Effector memory CD8-positive, alpha-beta T cell (primary cell): ENCODE results near the gene CD69.

Experiments
- ATAC-seq: fragments of 150-1000 bp; cut with Tn5 transposase; replicated peaks from 2 replicates; pipeline ENCODE4 v1.10.0; 2021; ENCODE audit warnings: mild to moderate bottlenecking, moderate library complexity
- DNase-seq, 3 experiments: peaks; one replicate each; pipeline ENCODE4 v3.0.0; 2021
- H3K27ac Mint-ChIP-seq, 2 donors: one replicate each; pipeline ENCODE4 v1.8.0; 2022; ENCODE audit warnings: mild to moderate bottlenecking in 2 of 2, mixed read lengths in 2 of 2, moderate library complexity in 2 of 2
- H3K27me3 Mint-ChIP-seq, 2 donors: one replicate each; pipeline ENCODE4 v1.8.0; 2022; ENCODE audit warnings: mixed read lengths in 2 of 2
- H3K36me3 Mint-ChIP-seq: one replicate; pipeline ENCODE4 v1.8.0; 2022; ENCODE audit warnings: mild to moderate bottlenecking, moderate library complexity, mixed read lengths; ENCODE audit not compliant: insufficient read depth
- H3K4me1 Mint-ChIP-seq, 2 donors: one replicate each; pipeline ENCODE4 v1.8.0; 2022; ENCODE audit warnings: low read depth in 2 of 2, mixed read lengths in 2 of 2
- H3K4me3 Mint-ChIP-seq, 2 donors: one replicate each; pipeline ENCODE4 v1.8.0; 2022; ENCODE audit warnings: mild to moderate bottlenecking in 2 of 2, mixed read lengths in 2 of 2, moderate library complexity in 2 of 2
- H3K9me3 Mint-ChIP-seq, 2 donors: one replicate each; pipeline ENCODE4 v1.8.0; 2022; ENCODE audit warnings: mixed read lengths in 2 of 2

CD69 gene

DNA sequence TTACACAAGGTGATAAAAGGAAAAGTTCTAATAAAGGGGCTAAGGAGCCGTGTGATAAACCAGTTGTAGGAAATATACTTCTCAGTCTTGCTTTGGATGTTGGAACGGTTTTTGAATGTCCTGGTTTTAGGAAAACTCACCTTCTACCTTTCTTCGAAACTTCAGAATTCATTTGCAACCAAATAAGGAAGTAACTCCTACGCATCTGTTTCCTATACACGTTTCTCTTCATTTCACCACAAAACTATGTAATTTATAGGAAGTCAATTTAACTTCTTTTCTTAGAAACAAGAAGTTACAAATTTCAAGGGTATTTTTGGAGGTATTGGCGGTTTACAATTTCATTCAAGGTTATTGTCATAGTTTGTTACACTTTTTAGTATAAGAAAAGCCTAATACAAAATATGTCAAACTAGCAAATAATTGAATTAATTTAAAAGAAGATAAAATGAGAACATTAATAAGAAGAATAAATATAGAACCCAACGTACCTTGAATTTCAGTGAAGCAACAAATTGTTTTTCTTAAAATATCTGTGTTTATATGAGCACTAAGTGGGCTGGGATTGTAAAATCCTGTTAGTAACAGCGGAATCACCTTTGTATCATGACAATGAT, 33.2 kb upstream of the CD69 start:
- ATAC-seq (no peak), DNase-seq (no peak)

DNA sequence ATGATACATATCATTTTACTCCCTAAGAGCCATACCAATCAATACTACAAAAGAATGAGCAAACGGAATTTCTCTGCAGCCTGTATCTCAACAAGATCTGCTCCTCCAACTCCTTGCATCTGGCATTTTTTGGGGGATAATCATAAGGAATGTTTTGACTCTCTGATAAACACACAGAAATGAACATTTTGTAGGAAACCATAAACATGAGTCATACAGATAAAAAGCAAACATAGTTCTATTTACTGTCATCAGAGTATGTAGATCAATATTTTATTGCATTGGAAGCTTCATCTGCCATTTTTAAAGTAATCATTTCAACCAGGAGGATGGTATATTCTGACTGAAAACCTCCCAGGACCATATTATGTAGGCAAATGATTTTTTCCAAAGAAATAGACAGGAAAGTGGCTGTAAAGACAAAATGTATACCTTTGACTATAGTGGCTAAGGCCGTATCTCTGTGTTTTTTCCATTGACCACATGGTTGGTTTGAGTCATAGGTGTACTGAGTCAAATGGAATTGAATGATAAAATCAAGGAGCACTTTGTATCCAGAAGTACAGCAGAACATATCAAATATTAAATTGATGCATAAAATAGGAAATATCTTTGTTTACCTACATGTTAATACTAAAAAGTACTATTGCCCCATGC, 32.4 kb upstream of the CD69 start:
- Mint-ChIP-seq H3K27ac (no peak overlapping the region), H3K9me3 (no peaks in the 10 kb centered on the region), H3K27me3 (peaks cover 0 to 11% of the 10 kb centered on the region in 2 donors), H3K4me1 (peaks cover 30 to 41% of the 10 kb centered on the region in 2 donors), H3K36me3 (no peaks in the 10 kb centered on the region), H3K4me3 (peak overlapping the region in 1 of 2 donors; percentile 65)
- DNase-seq (no peak), ATAC-seq (no peak)

More for the DNA sequence above, 33.2 kb upstream of the CD69 start:
- Mint-ChIP-seq H3K4me3 (peak overlapping the region; percentile 45 to 65), H3K36me3 (no peaks in the 10 kb centered on the region), H3K9me3 (no peaks in the 10 kb centered on the region), H3K4me1 (peaks cover 31 to 41% of the 10 kb centered on the region in 2 donors), H3K27me3 (peaks cover 0 to 11% of the 10 kb centered on the region in 2 donors), H3K27ac (no peak overlapping the region)

DNA sequence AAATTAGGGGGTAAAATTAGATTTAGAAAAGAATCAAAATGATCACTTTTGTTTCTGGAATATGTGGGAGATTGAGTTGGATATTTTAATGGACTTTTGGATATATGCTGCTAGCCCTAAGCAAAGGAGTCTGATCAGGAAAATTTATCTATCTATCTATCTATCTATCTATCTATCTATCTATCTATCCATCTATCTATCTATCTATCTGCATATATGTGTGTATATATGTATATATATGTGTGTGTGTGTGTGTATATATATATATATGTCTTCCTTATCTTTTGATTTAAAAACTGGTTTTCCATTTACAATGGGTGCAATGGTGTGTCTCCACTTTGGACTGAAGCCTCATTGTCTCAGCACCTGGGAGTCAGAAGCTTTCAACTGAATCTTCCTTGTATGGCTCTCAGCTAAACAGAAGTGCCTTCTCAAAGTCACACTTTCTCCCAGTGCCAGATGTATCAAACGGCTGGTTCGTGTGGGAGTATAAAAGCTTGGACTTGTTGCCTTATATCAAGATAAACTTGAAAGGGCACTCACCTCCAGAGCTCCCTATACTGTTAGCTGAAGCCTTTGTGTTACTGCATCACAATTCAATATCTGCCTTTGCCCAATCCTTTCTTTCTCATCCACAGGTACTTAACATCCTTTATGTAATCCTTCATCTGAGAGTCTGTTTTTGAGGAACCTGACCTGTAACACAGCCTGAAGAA, 31.6 kb upstream of the CD69 start:
- H3K4me3 Mint-ChIP-seq = no peak overlapping the region
- H3K27ac Mint-ChIP-seq = no peak overlapping the region
- DNase-seq (no peak), ATAC-seq (no peak)
- no peaks in the 10 kb centered on the region for H3K9me3 Mint-ChIP-seq
- no peaks in the 10 kb centered on the region for H3K36me3 Mint-ChIP-seq
- peaks cover 33 to 46% of the 10 kb centered on the region in 2 donors for H3K4me1 Mint-ChIP-seq
- peaks cover 0 to 11% of the 10 kb centered on the region in 2 donors for H3K27me3 Mint-ChIP-seq

DNA sequence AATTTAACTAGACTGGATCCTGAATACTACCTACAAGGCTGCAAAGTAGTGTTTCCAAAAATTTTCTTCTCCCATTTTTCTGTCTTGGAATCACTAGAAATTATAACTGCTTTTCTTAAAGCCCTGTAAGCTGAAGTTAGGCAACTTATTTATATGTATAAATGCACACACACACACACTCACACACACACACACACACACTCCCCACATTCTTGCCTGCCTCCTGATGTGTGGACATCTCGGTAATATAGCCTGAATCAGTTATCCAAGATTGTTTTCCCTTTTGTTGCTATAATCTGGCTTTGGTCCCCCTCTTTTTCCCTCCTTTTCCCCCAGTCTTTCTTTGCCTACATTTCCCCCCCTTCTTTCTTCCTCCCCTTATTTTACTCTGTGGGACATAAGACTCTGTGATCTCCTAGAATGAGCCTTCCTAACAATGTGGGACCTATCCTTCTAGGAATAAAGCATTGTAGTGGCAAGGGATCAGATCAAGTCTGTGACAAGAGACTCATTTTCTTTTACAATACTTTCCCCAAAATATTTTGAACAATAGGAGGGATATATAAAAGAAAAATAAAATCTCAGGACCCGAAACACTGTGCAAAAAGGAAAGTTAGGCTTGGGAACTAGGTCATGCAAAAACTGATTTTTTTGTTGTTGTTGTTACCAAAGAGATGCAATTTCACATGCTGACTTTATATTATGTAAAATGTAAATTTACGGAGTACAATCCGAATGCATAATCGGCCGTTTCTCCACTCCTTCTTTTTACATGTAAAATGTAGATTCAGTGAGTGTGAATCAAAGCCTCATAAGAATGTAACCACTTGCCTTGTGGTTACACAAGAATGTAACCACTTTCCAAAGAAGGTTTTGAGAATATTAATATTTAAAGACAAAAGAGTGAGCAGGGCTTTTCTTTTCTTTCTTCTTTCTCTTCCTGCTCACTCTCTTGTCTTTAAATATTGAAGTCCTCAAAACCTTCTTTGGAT, 26.3 kb upstream of the CD69 start:
- peaks cover 6% of the 10 kb centered on the region for H3K36me3 Mint-ChIP-seq
- DNase-seq (no peak), ATAC-seq (no peak)
- no peak overlapping the region for H3K27ac Mint-ChIP-seq
- no peaks in the 10 kb centered on the region for H3K27me3 Mint-ChIP-seq
- H3K4me3 Mint-ChIP-seq = peak overlapping the region in 1 of 2 donors; percentile 22
- no peaks in the 10 kb centered on the region for H3K9me3 Mint-ChIP-seq
- peaks cover 7 to 16% of the 10 kb centered on the region in 2 donors for H3K4me1 Mint-ChIP-seq

DNA sequence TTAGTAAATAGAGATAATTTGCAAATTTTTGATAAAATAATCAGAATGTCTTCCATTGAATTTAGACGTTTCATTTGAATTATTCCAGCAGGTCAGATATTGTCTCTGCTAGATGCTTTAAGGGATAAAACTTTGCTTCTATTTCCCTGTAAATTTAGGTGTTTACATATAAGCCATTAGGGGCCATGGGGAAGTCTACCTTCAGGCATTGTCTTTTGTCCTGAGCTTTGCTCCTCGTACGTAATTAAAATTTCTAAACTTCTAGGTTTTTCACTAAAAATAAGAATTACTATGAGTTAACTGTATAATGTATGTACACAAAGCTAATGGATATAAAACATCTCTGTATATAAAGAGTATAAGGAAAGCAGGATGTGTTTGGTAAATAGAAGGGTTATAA, 24.1 kb upstream of the CD69 start:
- peaks cover 10 to 31% of the 10 kb centered on the region in 2 donors for H3K4me1 Mint-ChIP-seq
- H3K36me3 Mint-ChIP-seq = peaks cover 6% of the 10 kb centered on the region
- no peaks in the 10 kb centered on the region for H3K9me3 Mint-ChIP-seq
- H3K27ac Mint-ChIP-seq = no peak overlapping the region
- H3K27me3 Mint-ChIP-seq = no peaks in the 10 kb centered on the region
- DNase-seq = no peak
- H3K4me3 Mint-ChIP-seq = no peak overlapping the region
- ATAC-seq = no peak

DNA sequence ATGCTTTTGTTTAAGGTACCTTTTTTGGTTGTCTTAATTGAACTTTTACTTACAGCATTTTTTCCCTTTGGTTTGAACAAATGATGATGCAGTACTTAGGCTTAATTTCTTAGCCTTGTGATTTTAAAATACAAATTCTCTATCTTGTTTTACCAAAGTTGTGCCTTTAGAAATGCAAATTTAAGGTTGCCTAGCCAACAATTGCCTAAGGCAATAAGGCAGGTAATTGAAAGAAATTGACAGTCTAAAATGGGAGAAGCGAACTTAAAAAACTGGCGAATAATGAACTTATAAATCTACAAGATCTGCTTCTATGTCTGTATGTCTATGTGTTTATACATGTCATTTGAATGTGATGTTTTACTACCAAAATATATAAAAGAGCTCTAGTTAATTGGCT, 23.6 kb upstream of the CD69 start:
- H3K4me3 Mint-ChIP-seq = no peak overlapping the region
- no peaks in the 10 kb centered on the region for H3K9me3 Mint-ChIP-seq
- ATAC-seq (no peak), DNase-seq (no peak)
- H3K27me3 Mint-ChIP-seq = no peaks in the 10 kb centered on the region
- H3K36me3 Mint-ChIP-seq = peaks cover 6% of the 10 kb centered on the region
- H3K4me1 Mint-ChIP-seq = peaks cover 10 to 35% of the 10 kb centered on the region in 2 donors
- no peak overlapping the region for H3K27ac Mint-ChIP-seq

DNA sequence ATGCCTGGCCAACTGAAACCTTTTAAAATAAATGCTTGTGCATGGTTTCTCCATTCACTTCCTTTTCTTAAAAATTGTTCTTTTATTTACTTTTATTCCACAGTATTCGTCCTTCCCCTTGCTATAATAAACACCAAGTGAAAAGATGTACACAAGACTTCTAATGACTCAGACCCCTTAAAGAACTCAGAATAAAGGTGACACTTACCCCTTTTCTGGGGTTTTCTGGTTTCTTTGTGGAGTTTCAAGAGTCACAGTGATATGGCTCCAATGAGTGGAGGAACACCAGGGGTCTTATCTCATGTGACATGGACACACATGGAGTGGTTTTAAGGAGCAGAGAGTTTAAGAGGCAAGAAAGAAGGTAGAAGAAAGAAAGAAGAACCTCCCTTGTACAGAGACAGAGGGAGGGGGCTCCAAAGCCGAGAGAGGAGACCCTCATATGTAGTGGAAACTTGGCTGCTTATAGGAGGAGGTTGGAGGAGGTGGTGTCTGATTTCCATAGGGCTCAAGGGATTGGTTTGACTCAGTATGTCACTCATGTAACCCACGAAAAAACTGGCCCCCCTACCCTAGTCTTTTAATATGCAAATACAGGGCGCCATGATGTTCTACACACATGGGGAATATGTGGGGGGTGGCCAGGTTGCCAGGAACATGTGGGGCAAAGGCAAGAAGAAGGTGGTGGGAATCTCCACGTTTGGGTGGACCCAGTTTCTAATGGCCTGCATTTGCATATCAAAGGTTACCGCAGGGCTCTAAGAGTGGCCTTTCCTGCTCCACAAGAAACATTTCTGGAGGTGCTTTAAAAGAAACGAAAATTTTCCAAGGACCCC, 22.1 kb upstream of the CD69 start:
- Mint-ChIP-seq H3K27ac (no peak overlapping the region), H3K9me3 (no peaks in the 10 kb centered on the region), H3K27me3 (no peaks in the 10 kb centered on the region), H3K4me3 (no peak overlapping the region), H3K36me3 (peaks cover 6% of the 10 kb centered on the region), H3K4me1 (peaks cover 8 to 36% of the 10 kb centered on the region in 2 donors)
- DNase-seq (no peak), ATAC-seq (no peak)

DNA sequence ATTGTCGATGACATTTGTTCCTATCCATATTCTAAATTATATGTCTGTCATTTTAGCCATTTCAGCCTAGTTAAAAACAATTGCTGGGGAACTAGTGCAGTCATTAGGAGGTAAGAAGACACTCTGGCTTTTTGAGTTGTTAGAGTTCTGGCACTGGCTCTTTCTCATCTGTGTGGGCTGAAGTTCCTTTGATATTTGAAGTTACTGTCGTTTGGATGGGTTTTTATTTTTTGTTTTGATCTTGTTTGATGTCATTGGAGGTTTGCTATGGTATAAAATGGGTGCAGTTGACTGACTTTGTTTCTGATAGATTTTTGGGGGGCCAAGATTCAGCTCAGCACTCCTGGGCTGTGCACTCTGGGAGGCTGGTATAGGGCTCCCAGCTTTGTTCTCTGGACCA, 20.7 kb upstream of the CD69 start:
- Mint-ChIP-seq H3K4me1 (peaks cover 8 to 39% of the 10 kb centered on the region in 2 donors), H3K36me3 (peaks cover 6% of the 10 kb centered on the region), H3K27me3 (no peaks in the 10 kb centered on the region), H3K4me3 (no peak overlapping the region), H3K9me3 (no peaks in the 10 kb centered on the region), H3K27ac (no peak overlapping the region)
- DNase-seq (no peak), ATAC-seq (no peak)

DNA sequence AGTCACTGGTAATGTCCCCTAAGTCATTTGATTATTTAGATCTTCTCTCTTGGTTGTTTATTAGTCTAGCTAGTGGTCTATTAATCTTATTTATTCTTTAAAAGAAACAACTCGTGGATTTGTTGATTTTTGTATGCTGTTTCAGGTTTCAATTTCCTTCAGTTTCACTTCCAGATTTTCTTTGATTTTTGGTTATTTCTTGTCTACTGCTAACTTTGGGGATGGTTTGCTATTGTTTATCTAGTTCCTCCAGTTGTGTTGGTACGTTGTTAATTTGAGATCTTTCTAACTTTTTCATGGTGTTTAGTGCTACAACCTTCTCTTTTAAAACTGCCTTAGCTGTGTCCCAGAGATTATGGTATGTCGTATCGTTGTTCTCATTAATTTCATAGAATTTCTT, 18.5 kb upstream of the CD69 start:
- Mint-ChIP-seq H3K4me3 (no peak overlapping the region), H3K9me3 (no peaks in the 10 kb centered on the region), H3K36me3 (peaks cover 6% of the 10 kb centered on the region), H3K4me1 (peaks cover 19 to 60% of the 10 kb centered on the region in 2 donors), H3K27ac (no peak overlapping the region), H3K27me3 (no peaks in the 10 kb centered on the region)
- no peak for ATAC-seq
- no peak for DNase-seq

DNA sequence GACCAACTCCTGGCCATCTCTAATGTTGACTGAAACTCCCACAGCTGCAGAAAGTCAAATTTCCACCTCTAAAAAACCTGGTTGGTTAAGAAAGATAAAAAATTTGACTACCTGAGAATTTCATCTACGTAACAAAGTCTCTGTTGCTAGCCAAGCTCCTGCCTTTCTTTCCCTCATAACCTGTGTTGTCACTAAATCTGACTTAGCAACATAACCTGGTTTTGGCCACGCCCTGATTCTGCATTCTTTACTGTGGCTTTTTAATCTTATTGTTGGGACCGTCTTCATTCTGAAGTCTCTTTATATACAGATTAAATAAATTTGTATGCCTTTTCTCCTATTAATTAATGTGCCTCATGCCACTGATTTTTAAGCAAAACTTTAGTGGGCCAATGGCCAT, 16.1 kb upstream of the CD69 start:
- no peaks in the 10 kb centered on the region for H3K27me3 Mint-ChIP-seq
- H3K36me3 Mint-ChIP-seq = no peaks in the 10 kb centered on the region
- H3K27ac Mint-ChIP-seq = no peak overlapping the region
- no peak for ATAC-seq
- H3K9me3 Mint-ChIP-seq = no peaks in the 10 kb centered on the region
- no peak for DNase-seq
- no peak overlapping the region for H3K4me3 Mint-ChIP-seq
- H3K4me1 Mint-ChIP-seq = peaks cover 33 to 79% of the 10 kb centered on the region in 2 donors

DNA sequence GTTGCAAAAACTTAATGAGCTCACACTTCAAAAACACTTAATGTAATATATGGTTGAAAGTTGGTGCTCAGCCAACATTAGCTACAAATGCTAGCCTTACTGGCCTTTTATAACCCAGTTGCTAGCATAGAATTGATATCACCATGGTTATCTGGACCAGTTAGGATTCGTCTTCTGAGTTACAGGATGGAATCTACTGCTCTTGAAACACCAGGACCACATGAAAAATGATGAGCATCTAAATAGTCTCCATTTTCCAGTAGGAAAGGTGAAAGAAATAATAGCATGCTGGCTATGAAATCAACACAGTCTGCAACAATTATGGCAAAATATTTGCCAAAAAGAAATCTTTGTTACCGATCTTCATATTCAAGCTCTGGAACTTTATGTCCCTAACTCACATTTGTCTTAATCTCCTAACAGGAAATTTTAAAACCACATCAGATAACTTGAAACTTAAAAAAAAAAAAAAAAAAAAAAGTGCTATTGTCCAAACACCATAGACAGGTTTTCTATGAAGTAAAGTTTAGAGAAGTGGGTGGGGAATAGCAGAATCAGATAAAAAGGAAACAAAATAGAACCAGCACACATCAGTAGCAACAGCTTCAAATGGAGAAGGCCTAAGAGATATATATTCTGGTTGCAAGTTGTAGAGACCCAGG, 12.6 kb upstream of the CD69 start:
- Mint-ChIP-seq H3K4me3 (peak overlapping the region; percentile 1 to 30), H3K9me3 (no peaks in the 10 kb centered on the region), H3K36me3 (no peaks in the 10 kb centered on the region), H3K27me3 (no peaks in the 10 kb centered on the region), H3K27ac (peak overlapping the region in 1 of 2 donors; percentile 81), H3K4me1 (peaks cover 44 to 81% of the 10 kb centered on the region in 2 donors)
- peak; percentile 68 for ATAC-seq
- no peak for DNase-seq

DNA sequence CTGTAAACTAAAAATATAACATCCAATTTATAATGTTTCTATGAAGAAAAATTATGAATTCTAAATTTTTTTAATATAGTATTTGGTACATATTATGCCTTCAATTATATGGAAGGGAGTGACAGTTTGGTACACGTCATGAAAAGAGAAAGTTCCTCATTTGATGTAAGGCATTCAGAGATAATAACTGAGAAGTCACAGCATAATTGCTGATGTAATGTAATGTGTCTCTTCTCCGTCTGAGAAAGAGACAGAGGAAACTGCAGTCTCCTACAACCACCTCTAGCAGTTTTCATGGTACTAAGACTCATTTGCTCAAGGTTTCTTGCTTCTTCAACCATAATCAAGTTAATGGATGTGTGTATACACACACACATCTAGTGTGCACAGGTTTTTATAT, 2.3 kb upstream of the CD69 start:
- H3K36me3 Mint-ChIP-seq = peaks cover 59% of the 10 kb centered on the region
- H3K4me1 Mint-ChIP-seq = peaks cover 41 to 50% of the 10 kb centered on the region in 2 donors
- no peak overlapping the region for H3K4me3 Mint-ChIP-seq
- no peaks in the 10 kb centered on the region for H3K9me3 Mint-ChIP-seq
- no peaks in the 10 kb centered on the region for H3K27me3 Mint-ChIP-seq
- peak overlapping the region; percentile 96 to 100 for H3K27ac Mint-ChIP-seq
- ATAC-seq (no peak), DNase-seq (no peak)
